Stimulated activated CD4-positive, alpha-beta T cell treated with anti-CD3 and anti-CD28 coated beads, TNF-alpha, amount 100 ng/mL, for 24 hours (primary cell): ENCODE measurements around the gene CADM1.

Experiments
- DNase-seq, 3 experiments: peaks; one replicate each; pipeline ENCODE4 v3.0.0-alpha.2; 2020; ENCODE audit warnings: low read depth in 3 of 3

Gene CADM1

GRCh38 chr11:115123641-115124040 is 380.6 kb downstream of the CADM1 start:
- DNase-seq = no peak

GRCh38 chr11:115122274-115122673 is 381.9 kb downstream of the CADM1 start:
- DNase-seq = no peak
